Measurements from ENCODE around the gene SMARCD3.

SMARCD3 gene

DNA sequence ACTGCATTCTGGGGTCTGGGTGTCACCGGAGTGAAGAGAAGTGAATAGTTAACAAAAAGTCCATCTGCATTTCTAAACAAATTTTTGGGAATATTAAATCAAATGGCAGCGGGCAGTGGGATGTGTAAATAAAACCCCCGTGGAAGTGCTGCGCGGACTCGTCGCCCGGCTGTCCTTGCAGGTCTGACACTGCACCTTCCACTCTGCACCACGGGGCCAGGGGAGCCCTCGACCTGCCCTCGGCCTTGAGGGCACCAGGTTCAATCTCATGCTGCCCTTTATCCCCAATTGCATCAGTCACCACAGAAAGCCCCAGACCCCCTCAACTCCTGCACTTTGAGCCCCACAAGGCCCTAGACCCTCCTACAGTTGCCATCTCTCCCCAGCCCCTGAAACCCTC is 6.4 kb upstream of the SMARCD3 start:
- peaks cover 0 to 56% (median 37%) of the 10 kb centered on the region in 5 experiments for H3K27me3 ChIP-seq (replicated peaks in 2 of 5; ENCODE audit: control insufficient read depth in 4 of 5, insufficient read depth in 5 of 5, low read length in 4 of 5)
- POLR2A ChIA-PET: no interaction called here
- CTCF ChIA-PET: interaction anchor here (1.3 to 1.4 kb wide), 2 partner anchors 9 to 85 kb away, joined by 3 to 5 read pairs; no protein-coding TSS in a partner anchor
- H3K9me3 ChIP-seq (ENCODE audit: control extremely low read depth in 1 of 5, control insufficient read depth in 4 of 5, insufficient read depth in 2 of 5, low read depth in 1 of 5, low read length in 4 of 5): no peaks in the 10 kb centered on the region
- no peak overlapping the region for H3K4me3 ChIP-seq (ENCODE audit: control insufficient read depth in 1 of 7, extremely low read depth in 1 of 7, insufficient read depth in 4 of 7, low read depth in 2 of 7, low read length in 6 of 7)
- H3K4me1 ChIP-seq (ENCODE audit: control extremely low read depth in 1 of 4, control insufficient read depth in 4 of 4, insufficient read depth in 4 of 4, low read length in 3 of 4): peaks cover 0 to 11% (median 7%) of the 10 kb centered on the region in 4 experiments
- 77% methylated on average over 6 of the region's 11 CpGs for WGBS (ENCODE audit: insufficient coverage)
- H3K27ac ChIP-seq (ENCODE audit: insufficient read depth in 1 of 2, low read depth in 1 of 2, low read length in 2 of 2, poor library complexity in 1 of 2, severe bottlenecking in 2 of 2): no peak overlapping the region
- no peak for DNase-seq
- no peaks in the 10 kb centered on the region for H3K36me3 ChIP-seq (ENCODE audit: control insufficient read depth in 4 of 4, insufficient read depth in 4 of 4, low read length in 3 of 4)

DNA sequence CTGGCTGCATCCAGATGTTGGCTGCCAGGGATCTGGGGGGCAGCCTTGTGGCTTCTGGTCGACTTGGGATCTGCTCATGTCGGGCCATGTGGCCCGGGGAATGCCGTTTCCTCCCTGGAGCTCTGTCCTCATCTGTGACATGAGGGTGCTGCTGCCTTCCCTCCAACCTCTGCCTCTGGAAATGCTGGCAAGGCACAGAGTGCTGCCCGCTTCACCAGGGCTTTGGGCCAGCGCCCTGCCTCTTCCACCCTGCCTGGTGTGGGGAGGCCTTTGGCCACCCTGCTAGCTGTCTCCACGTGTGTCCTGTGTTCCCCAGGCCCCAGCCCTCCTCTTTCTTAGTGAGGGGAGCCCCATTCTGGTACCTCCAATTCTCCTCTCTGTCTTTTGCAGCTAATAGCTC is 5.8 kb upstream of the SMARCD3 start:
- ChIA-PET CTCF (interaction anchor here (1.3 kb wide), 1 partner anchor 9 kb away, joined by 5 read pairs; no protein-coding TSS in a partner anchor), POLR2A (no interaction called here)
- H3K4me1 ChIP-seq (ENCODE audit: control extremely low read depth in 1 of 4, control insufficient read depth in 4 of 4, insufficient read depth in 4 of 4, low read length in 3 of 4): peaks cover 0 to 15% (median 12%) of the 10 kb centered on the region in 4 experiments
- no peak for DNase-seq
- H3K9me3 ChIP-seq (ENCODE audit: control extremely low read depth in 1 of 5, control insufficient read depth in 4 of 5, insufficient read depth in 2 of 5, low read depth in 1 of 5, low read length in 4 of 5): no peaks in the 10 kb centered on the region
- peaks cover 0 to 62% (median 39%) of the 10 kb centered on the region in 5 experiments for H3K27me3 ChIP-seq (replicated peaks in 2 of 5; ENCODE audit: control insufficient read depth in 4 of 5, insufficient read depth in 5 of 5, low read length in 4 of 5)
- 89% methylated on average over 7 of the region's 7 CpGs for WGBS (ENCODE audit: insufficient coverage)
- H3K27ac ChIP-seq (ENCODE audit: insufficient read depth in 1 of 2, low read depth in 1 of 2, low read length in 2 of 2, poor library complexity in 1 of 2, severe bottlenecking in 2 of 2): no peak overlapping the region
- no peaks in the 10 kb centered on the region for H3K36me3 ChIP-seq (ENCODE audit: control insufficient read depth in 4 of 4, insufficient read depth in 4 of 4, low read length in 3 of 4)
- no peak overlapping the region for H3K4me3 ChIP-seq (ENCODE audit: control insufficient read depth in 1 of 7, extremely low read depth in 1 of 7, insufficient read depth in 4 of 7, low read depth in 2 of 7, low read length in 6 of 7)

DNA sequence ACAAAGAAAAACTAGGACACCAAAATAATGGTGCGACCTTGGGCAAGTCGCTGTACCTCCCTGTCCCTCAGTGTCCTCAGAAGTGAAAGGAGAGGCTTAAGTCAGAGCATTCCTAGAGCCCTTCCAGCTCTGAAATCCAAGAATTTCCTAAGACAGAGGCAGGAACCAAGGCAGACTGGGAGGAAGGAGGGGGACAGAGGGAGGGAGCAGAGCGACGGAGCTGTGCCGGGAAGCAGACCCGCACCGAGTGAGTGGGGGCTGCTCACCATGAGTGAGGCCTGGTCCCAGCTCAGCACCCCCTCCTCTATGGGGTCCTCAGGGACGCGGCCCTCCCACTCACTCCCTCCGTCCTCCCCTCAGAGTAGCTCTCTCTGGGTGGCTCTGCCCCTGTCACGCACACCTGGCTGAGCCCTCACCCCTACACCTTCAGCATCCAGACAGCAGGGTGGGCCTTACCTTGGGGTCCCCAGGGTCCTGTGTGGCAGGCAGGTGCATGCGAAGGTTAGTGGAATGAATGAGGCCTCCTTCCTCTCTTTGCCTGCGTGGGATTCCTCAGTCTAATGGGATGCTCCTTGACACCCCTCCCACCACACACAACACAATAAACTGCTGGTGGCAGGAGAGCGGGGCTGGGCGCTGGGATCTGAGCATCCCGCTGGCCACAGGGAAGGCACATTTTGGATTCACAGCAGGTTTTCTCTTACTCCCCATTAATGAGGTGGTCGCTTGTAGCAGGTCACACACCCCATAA is 4.6 kb upstream of the SMARCD3 start:
- ChIA-PET POLR2A (no interaction called here), CTCF (interaction anchor here (1.2 to 2.0 kb wide), 2 partner anchors 22 to 53 kb away, joined by 3 to 7 read pairs; no protein-coding TSS in a partner anchor)
- no peak for DNase-seq
- no peaks in the 10 kb centered on the region for H3K9me3 ChIP-seq (ENCODE audit: control extremely low read depth in 1 of 5, control insufficient read depth in 4 of 5, insufficient read depth in 2 of 5, low read depth in 1 of 5, low read length in 4 of 5)
- H3K4me3 ChIP-seq (ENCODE audit: control insufficient read depth in 1 of 7, extremely low read depth in 1 of 7, insufficient read depth in 4 of 7, low read depth in 2 of 7, low read length in 6 of 7): no peak overlapping the region
- H3K27me3 ChIP-seq (replicated peaks in 2 of 5; ENCODE audit: control insufficient read depth in 4 of 5, insufficient read depth in 5 of 5, low read length in 4 of 5): peaks cover 0 to 71% (median 36%) of the 10 kb centered on the region in 5 experiments
- no peak overlapping the region for H3K27ac ChIP-seq (ENCODE audit: insufficient read depth in 1 of 2, low read depth in 1 of 2, low read length in 2 of 2, poor library complexity in 1 of 2, severe bottlenecking in 2 of 2)
- 95% methylated on average over 10 of the region's 17 CpGs for WGBS (ENCODE audit: insufficient coverage)
- peaks cover 0 to 25% (median 22%) of the 10 kb centered on the region in 4 experiments for H3K4me1 ChIP-seq (ENCODE audit: control extremely low read depth in 1 of 4, control insufficient read depth in 4 of 4, insufficient read depth in 4 of 4, low read length in 3 of 4)
- no peaks in the 10 kb centered on the region for H3K36me3 ChIP-seq (ENCODE audit: control insufficient read depth in 4 of 4, insufficient read depth in 4 of 4, low read length in 3 of 4)

DNA sequence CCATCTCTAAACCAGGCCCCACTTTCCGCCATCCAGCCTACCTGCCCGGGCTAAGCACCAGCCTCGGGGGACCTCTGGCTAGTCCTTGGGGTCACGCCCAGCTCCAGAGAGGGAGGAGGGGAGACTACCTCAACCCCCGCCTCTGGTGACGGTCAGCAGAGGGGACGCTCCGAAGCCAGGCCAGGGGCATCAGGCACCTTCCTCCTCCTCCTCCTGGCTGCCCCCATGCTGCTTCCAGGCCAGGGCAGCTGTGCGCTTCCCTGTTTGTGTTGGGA is 4.0 kb upstream of the SMARCD3 start:
- ChIA-PET CTCF (interaction anchor here (1.2 to 2.0 kb wide), 3 partner anchors 8 to 54 kb away, joined by 3 to 7 read pairs (median 3); no protein-coding TSS in a partner anchor), POLR2A (no interaction called here)
- H3K27me3 ChIP-seq (replicated peaks in 2 of 5; ENCODE audit: control insufficient read depth in 4 of 5, insufficient read depth in 5 of 5, low read length in 4 of 5): peaks cover 0 to 78% (median 33%) of the 10 kb centered on the region in 5 experiments

DNA sequence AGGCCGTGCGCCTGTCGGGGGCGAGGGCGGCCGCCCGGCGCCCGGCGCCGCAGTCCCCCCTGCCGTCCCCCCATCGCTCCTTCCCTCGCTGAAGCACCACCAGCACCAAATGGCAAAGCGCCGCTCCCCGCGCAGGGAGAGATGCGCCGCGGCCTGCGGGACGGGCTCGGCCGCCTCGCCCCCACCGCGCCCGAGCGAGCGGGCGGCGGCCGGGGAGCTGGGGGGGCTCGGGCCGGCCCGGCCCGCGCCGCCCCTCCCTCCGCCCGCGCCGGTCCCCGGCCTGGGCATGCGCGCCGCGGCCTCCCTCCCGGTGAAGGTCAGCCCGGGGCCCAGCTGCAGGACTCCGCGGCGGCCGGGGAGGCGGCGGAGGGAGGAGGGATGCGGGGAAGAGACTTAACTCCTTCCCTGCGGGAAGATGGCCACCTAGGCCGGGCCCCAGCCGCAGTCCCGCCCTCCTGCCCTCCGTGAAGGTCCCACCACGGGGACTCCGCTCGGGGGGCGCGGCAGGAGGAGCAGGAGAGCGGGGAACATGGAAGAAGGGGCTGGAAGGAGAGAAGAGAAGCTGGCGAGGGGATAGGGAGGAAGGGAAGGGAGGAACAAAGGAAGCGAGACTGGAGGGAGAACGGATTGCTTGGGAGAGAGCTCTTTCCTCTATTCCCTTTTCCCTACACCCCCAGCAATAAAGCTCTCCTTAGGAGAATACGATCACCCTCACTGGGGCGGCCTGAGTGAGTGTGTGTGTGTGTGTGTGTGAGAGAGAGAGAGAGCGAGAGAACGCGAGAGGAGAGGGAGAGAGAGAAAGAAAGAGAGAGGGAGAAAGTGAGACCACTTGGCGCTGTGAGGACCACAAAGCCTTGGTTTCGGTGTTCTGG is 3.4 kb upstream of the SMARCD3 start:
- ChIA-PET POLR2A (no interaction called here), CTCF (interaction anchor here (1.0 to 2.0 kb wide), 5 partner anchors 9 to 54 kb away, joined by 3 to 7 read pairs (median 3); no protein-coding TSS in a partner anchor)
- Histone ChIP-seq H3K4me1 (ENCODE audit: control extremely low read depth in 1 of 4, control insufficient read depth in 4 of 4, insufficient read depth in 4 of 4, low read length in 3 of 4) (peaks cover 0 to 35% (median 30%) of the 10 kb centered on the region in 4 experiments), H3K4me3 (ENCODE audit: control insufficient read depth in 1 of 7, extremely low read depth in 1 of 7, insufficient read depth in 4 of 7, low read depth in 2 of 7, low read length in 6 of 7) (peak overlapping the region in 5 of 7 experiments; percentile 15 to 59 (median 40)), H3K36me3 (ENCODE audit: control insufficient read depth in 4 of 4, insufficient read depth in 4 of 4, low read length in 3 of 4) (no peaks in the 10 kb centered on the region), H3K9me3 (ENCODE audit: control extremely low read depth in 1 of 5, control insufficient read depth in 4 of 5, insufficient read depth in 2 of 5, low read depth in 1 of 5, low read length in 4 of 5) (no peaks in the 10 kb centered on the region), H3K27ac (ENCODE audit: insufficient read depth in 1 of 2, low read depth in 1 of 2, low read length in 2 of 2, poor library complexity in 1 of 2, severe bottlenecking in 2 of 2) (no peak overlapping the region), H3K27me3 (replicated peaks in 2 of 5; ENCODE audit: control insufficient read depth in 4 of 5, insufficient read depth in 5 of 5, low read length in 4 of 5) (peaks cover 0 to 83% (median 34%) of the 10 kb centered on the region in 5 experiments)
- peak in 2 of 3 donors; percentile 44 to 53 for DNase-seq
- WGBS (ENCODE audit: insufficient coverage): 5% methylated on average over 44 of the region's 79 CpGs

More for the DNA sequence above, 4.0 kb upstream of the SMARCD3 start:
- 58% methylated on average over 6 of the region's 9 CpGs for WGBS (ENCODE audit: insufficient coverage)
- no peak for DNase-seq
- Histone ChIP-seq H3K27ac (ENCODE audit: insufficient read depth in 1 of 2, low read depth in 1 of 2, low read length in 2 of 2, poor library complexity in 1 of 2, severe bottlenecking in 2 of 2) (no peak overlapping the region), H3K36me3 (ENCODE audit: control insufficient read depth in 4 of 4, insufficient read depth in 4 of 4, low read length in 3 of 4) (no peaks in the 10 kb centered on the region), H3K9me3 (ENCODE audit: control extremely low read depth in 1 of 5, control insufficient read depth in 4 of 5, insufficient read depth in 2 of 5, low read depth in 1 of 5, low read length in 4 of 5) (no peaks in the 10 kb centered on the region), H3K4me3 (ENCODE audit: control insufficient read depth in 1 of 7, extremely low read depth in 1 of 7, insufficient read depth in 4 of 7, low read depth in 2 of 7, low read length in 6 of 7) (no peak overlapping the region), H3K4me1 (ENCODE audit: control extremely low read depth in 1 of 4, control insufficient read depth in 4 of 4, insufficient read depth in 4 of 4, low read length in 3 of 4) (peaks cover 0 to 32% (median 28%) of the 10 kb centered on the region in 4 experiments)

DNA sequence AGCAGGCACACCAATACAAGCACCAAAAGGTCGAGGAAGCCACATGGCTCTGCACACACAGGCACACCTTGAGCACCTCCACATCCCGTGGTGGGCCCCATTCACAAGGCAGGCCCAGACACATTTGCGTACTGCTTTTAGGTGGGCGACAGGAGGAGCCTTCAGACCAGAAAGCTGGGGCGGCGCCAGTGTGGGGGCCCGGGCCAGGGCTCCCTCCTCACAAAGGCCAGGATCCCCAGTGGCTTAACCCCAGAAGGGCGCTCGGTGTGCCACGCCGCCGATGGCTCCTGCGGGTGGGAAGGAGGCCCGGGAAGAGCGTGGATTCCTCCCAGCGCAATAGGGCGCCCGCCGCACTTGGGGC is 2.8 kb upstream of the SMARCD3 start:
- peaks cover 0 to 89% (median 39%) of the 10 kb centered on the region in 5 experiments for H3K27me3 ChIP-seq (replicated peaks in 2 of 5; ENCODE audit: control insufficient read depth in 4 of 5, insufficient read depth in 5 of 5, low read length in 4 of 5)
- no peaks in the 10 kb centered on the region for H3K9me3 ChIP-seq (ENCODE audit: control extremely low read depth in 1 of 5, control insufficient read depth in 4 of 5, insufficient read depth in 2 of 5, low read depth in 1 of 5, low read length in 4 of 5)
- WGBS (ENCODE audit: insufficient coverage): 18% methylated on average over 6 of the region's 19 CpGs
- H3K36me3 ChIP-seq (ENCODE audit: control insufficient read depth in 4 of 4, insufficient read depth in 4 of 4, low read length in 3 of 4): no peaks in the 10 kb centered on the region
- no peak for DNase-seq
- POLR2A ChIA-PET: no interaction called here
- CTCF ChIA-PET: interaction anchor here (1.0 to 2.0 kb wide), 7 partner anchors 10 to 130 kb away, joined by 3 to 7 read pairs (median 3); partner anchors contain the start of gene ABCF2
- peak overlapping the region in 3 of 7 experiments; percentile 26 to 59 (median 51) for H3K4me3 ChIP-seq (ENCODE audit: control insufficient read depth in 1 of 7, extremely low read depth in 1 of 7, insufficient read depth in 4 of 7, low read depth in 2 of 7, low read length in 6 of 7)
- peaks cover 0 to 35% (median 30%) of the 10 kb centered on the region in 4 experiments for H3K4me1 ChIP-seq (ENCODE audit: control extremely low read depth in 1 of 4, control insufficient read depth in 4 of 4, insufficient read depth in 4 of 4, low read length in 3 of 4)
- no peak overlapping the region for H3K27ac ChIP-seq (ENCODE audit: insufficient read depth in 1 of 2, low read depth in 1 of 2, low read length in 2 of 2, poor library complexity in 1 of 2, severe bottlenecking in 2 of 2)

Measured in common myeloid progenitor, CD34-positive (primary cell).